SK-N-SH treated with all-trans-retinoic acid at 6 μM for 48 hours (cell line): Measurements from ENCODE around the gene SDK2.

Experiments used
- ATAC-seq: fragments of 200-7000 bp; cut with Tn5 transposase; 3 replicates; pipeline ENCODE4 v1.9.1; 2020; ENCODE audit warnings: mild to moderate bottlenecking, moderate library complexity
- BACH2 ChIP-seq: fragments of 250-450 bp; sonication (Bioruptor Pico); IDR thresholded peaks from 2 replicates; pipeline ENCODE4 v1.9.0; 2021; ENCODE audit warnings: mild to moderate bottlenecking, borderline replicate concordance
- ESRRG ChIP-seq: fragments of 250-450 bp; sonication (Bioruptor Pico); IDR thresholded peaks from 2 replicates; pipeline ENCODE4 v1.6.1; 2021; ENCODE audit warnings: mild to moderate bottlenecking
- GLIS3 ChIP-seq: fragments of 250-450 bp; sonication (Bioruptor Pico); IDR thresholded peaks from 2 replicates; pipeline ENCODE4 v1.5.0; 2020; ENCODE audit warnings: mild to moderate bottlenecking, moderate library complexity
- OSR1 ChIP-seq: fragments of 250-450 bp; sonication (Bioruptor Pico); IDR thresholded peaks from 2 replicates; pipeline ENCODE4 v1.8.0; 2022; ENCODE audit warnings: moderate library complexity, mild to moderate bottlenecking, inconsistent platforms
- POU6F1 ChIP-seq: fragments of 250-450 bp; sonication (Bioruptor Pico); IDR thresholded peaks from 2 replicates; pipeline ENCODE4 v1.8.0; 2021; ENCODE audit warnings: low read depth, mild to moderate bottlenecking, moderate library complexity, borderline replicate concordance
- PPARA ChIP-seq: fragments of 250-450 bp; sonication (Bioruptor Pico); IDR thresholded peaks from 2 replicates; pipeline ENCODE4 v1.5.0; 2020; ENCODE audit warnings: mild to moderate bottlenecking, borderline replicate concordance
- RARB ChIP-seq: fragments of 250-450 bp; sonication (Bioruptor Pico); IDR thresholded peaks from 2 replicates; pipeline ENCODE4 v1.8.0; 2021; ENCODE audit warnings: mild to moderate bottlenecking, moderate library complexity
- SNAI2 ChIP-seq: fragments of 250-450 bp; sonication (Bioruptor Pico); IDR thresholded peaks from 2 replicates; pipeline ENCODE4 v1.5.0; 2020; ENCODE audit warnings: mild to moderate bottlenecking, moderate library complexity
- TCF4 ChIP-seq: fragments of 250-450 bp; sonication (Bioruptor Pico); IDR thresholded peaks from 2 replicates; pipeline ENCODE4 v1.8.0; 2021; ENCODE audit warnings: mild to moderate bottlenecking, moderate library complexity, borderline replicate concordance
- TOX ChIP-seq: fragments of 250-450 bp; sonication (Bioruptor Pico); IDR thresholded peaks from 2 replicates; pipeline ENCODE4 v1.8.0; 2021; ENCODE audit warnings: mild to moderate bottlenecking, moderate library complexity, borderline replicate concordance
- ZC3H10 ChIP-seq: fragments of 250-450 bp; sonication (Bioruptor Pico); IDR thresholded peaks from 2 replicates; pipeline ENCODE4 v1.5.1; 2021; ENCODE audit warnings: mild to moderate bottlenecking, moderate library complexity
- ZFP3 ChIP-seq: fragments of 250-450 bp; sonication (Bioruptor Pico); IDR thresholded peaks from 2 replicates; pipeline ENCODE4 v1.5.0; 2020; ENCODE audit warnings: mild to moderate bottlenecking, moderate library complexity
- ZFP30 ChIP-seq: fragments of 450-650 bp; formaldehyde crosslinking; IDR thresholded peaks from 2 replicates; pipeline ENCODE4 v1.5.0; 2022; ENCODE audit warnings: mild to moderate bottlenecking, moderate library complexity
- ZNF565 ChIP-seq: fragments of 450-650 bp; formaldehyde crosslinking; conservative IDR thresholded peaks from 2 replicates; pipeline ENCODE4 v1.5.0; 2020; ENCODE audit warnings: low read depth, mild to moderate bottlenecking, moderate library complexity
- ZNF70 ChIP-seq: fragments of 450-650 bp; formaldehyde crosslinking; IDR thresholded peaks from 2 replicates; pipeline ENCODE4 v1.5.0; 2020; ENCODE audit warnings: mild to moderate bottlenecking, moderate library complexity
- ZNF8 ChIP-seq: fragments of 450-650 bp; formaldehyde crosslinking; IDR thresholded peaks from 2 replicates; pipeline ENCODE4 v1.5.0; 2020; ENCODE audit warnings: mild to moderate bottlenecking, moderate library complexity
- TF ChIP-seq, protein P1 (sequence below): fragments of 250-450 bp; sonication (Bioruptor Pico); IDR thresholded peaks from 2 replicates; pipeline ENCODE4 v1.5.1; 2021; ENCODE audit warnings: mild to moderate bottlenecking, moderate library complexity
- TF ChIP-seq, protein P2 (sequence below): fragments of 250-450 bp; sonication (Bioruptor Pico); IDR thresholded peaks from 2 replicates; pipeline ENCODE4 v1.5.0; 2020; ENCODE audit warnings: mild to moderate bottlenecking, moderate library complexity
- TF ChIP-seq, protein P3 (sequence below): fragments of 250-450 bp; sonication (Bioruptor Pico); IDR thresholded peaks from 2 replicates; pipeline ENCODE4 v1.8.0; 2020; ENCODE audit warnings: mild to moderate bottlenecking, moderate library complexity, borderline replicate concordance

Gene SDK2

DNA sequence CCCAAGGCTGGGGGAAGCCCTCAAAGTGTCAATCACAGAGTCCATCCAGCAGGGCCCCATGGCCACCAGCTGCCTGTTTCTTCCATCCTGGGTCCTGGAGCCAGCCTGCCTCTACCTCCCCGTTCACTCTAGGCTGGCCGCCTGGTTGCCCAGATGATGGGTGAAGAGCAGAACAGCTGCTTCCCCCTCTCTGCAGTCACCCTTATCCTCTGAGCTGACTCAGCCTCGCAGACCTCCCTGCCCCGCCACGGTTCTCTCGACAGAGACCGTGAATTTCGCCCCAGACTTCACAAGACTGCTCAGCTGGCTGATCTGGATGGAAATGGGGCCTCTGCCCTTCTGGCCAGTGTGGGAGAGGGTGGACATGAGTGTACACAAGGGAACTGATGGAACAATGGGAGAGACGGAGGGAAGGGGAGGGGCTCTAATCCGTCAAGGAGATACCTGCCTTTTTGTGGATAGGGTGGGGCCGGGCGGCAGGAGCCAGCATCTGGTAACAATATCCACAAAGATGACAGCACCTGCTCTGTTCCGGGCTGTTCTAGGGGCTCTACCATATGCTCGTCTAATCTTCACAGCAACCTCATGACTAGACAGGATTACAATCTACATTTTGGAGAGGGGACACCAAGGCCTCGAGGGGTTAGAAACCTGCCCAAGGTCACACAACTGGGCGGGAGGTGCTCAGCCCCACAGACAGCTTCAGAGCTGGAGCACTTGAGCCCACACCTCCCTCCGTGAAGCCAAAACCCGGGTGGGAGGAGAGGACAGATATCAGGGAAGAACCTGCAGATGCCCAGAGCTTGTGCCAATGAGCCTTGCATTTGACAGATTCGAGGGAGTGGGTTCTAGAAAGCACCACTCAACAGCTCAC lies 136.0 kb downstream of the SDK2 start:
- ATAC-seq: no peak
- TF ChIP-seq, protein P1, sequence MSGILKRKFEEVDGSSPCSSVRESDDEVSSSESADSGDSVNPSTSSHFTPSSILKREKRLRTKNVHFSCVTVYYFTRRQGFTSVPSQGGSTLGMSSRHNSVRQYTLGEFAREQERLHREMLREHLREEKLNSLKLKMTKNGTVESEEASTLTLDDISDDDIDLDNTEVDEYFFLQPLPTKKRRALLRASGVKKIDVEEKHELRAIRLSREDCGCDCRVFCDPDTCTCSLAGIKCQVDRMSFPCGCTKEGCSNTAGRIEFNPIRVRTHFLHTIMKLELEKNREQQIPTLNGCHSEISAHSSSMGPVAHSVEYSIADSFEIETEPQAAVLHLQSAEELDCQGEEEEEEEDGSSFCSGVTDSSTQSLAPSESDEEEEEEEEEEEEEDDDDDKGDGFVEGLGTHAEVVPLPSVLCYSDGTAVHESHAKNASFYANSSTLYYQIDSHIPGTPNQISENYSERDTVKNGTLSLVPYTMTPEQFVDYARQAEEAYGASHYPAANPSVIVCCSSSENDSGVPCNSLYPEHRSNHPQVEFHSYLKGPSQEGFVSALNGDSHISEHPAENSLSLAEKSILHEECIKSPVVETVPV (CRISPR knock-in tag): no peak
- no peak for TF ChIP-seq RARB (CRISPR knock-in tag)
- TF ChIP-seq ZFP30: no peak
- no peak for TF ChIP-seq BACH2
- TF ChIP-seq ZNF8: no peak

DNA sequence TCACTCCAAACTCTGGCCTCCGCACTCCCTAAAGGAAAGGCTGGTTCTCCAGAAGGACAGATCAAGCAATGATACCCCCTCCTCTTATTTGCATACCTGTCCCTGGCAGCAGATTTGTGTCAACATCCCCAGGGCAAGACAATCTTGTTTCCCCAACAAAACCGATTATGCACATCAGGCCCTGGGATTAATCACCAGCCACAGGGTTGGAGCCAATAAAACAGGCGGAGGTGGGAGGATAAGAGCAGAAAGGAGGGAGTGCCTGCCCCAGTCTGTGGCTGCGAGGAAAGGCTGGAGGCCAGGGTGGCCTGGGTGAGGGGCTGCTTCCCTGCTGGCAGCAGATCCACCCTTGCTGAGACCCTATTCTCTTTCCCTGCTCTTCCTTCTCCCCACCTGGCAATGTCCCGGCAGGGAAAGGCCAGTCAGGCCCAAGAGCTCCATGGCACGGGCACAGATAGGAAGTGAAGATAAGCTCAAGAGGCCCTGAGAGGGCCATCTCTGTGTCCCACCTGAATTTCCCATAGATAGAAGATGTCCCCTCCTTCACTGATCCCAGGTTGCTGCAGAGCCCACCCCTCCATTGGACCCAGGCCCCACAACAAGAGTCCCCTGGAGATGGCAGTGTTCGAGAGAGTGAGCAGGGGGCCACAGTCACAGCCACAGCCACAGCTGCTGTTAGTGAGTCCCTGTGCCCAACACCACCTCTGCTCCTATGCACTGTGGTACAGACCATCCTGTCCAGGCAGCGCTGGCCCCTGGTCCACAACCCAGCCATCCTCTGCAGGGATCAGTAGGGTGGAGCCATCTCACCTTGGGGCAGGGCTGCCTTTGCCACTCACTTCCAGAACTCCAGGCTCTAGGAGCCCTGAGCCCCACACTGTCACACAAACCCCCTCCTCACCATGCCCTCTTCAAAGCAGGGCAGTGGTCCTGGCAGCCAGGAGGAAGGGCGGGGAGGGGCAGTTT lies 137.5 kb downstream of the SDK2 start:
- ATAC-seq: no peak; the same call in 2 of the 3 replicates
- TF ChIP-seq, protein P2, sequence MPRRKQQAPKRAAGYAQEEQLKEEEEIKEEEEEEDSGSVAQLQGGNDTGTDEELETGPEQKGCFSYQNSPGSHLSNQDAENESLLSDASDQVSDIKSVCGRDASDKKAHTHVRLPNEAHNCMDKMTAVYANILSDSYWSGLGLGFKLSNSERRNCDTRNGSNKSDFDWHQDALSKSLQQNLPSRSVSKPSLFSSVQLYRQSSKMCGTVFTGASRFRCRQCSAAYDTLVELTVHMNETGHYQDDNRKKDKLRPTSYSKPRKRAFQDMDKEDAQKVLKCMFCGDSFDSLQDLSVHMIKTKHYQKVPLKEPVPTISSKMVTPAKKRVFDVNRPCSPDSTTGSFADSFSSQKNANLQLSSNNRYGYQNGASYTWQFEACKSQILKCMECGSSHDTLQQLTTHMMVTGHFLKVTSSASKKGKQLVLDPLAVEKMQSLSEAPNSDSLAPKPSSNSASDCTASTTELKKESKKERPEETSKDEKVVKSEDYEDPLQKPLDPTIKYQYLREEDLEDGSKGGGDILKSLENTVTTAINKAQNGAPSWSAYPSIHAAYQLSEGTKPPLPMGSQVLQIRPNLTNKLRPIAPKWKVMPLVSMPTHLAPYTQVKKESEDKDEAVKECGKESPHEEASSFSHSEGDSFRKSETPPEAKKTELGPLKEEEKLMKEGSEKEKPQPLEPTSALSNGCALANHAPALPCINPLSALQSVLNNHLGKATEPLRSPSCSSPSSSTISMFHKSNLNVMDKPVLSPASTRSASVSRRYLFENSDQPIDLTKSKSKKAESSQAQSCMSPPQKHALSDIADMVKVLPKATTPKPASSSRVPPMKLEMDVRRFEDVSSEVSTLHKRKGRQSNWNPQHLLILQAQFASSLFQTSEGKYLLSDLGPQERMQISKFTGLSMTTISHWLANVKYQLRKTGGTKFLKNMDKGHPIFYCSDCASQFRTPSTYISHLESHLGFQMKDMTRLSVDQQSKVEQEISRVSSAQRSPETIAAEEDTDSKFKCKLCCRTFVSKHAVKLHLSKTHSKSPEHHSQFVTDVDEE (CRISPR knock-in tag): 0 out of 2 replicates have a peak, but pooled peaks have one; percentile 46
- TF ChIP-seq RARB (CRISPR knock-in tag): no peak
- peak; percentile 75; the same call in 1 of the 2 replicates for TF ChIP-seq TCF4 (CRISPR knock-in tag)

GRCh38 chr17:73503560-73503959 lies 140.7 kb downstream of the SDK2 start:
- no peak for ATAC-seq
- TF ChIP-seq, protein P2 (CRISPR knock-in tag): no peak
- no peak for TF ChIP-seq TCF4 (CRISPR knock-in tag)
- TF ChIP-seq, protein P1 (CRISPR knock-in tag): no peak
- TF ChIP-seq RARB (CRISPR knock-in tag): no peak
- no peak for TF ChIP-seq ZC3H10 (CRISPR knock-in tag)
- TF ChIP-seq ESRRG (CRISPR knock-in tag): no peak
- TF ChIP-seq GLIS3 (CRISPR knock-in tag): no peak
- no peak for TF ChIP-seq OSR1
- TF ChIP-seq TOX (CRISPR knock-in tag): no peak
- TF ChIP-seq, protein P3, sequence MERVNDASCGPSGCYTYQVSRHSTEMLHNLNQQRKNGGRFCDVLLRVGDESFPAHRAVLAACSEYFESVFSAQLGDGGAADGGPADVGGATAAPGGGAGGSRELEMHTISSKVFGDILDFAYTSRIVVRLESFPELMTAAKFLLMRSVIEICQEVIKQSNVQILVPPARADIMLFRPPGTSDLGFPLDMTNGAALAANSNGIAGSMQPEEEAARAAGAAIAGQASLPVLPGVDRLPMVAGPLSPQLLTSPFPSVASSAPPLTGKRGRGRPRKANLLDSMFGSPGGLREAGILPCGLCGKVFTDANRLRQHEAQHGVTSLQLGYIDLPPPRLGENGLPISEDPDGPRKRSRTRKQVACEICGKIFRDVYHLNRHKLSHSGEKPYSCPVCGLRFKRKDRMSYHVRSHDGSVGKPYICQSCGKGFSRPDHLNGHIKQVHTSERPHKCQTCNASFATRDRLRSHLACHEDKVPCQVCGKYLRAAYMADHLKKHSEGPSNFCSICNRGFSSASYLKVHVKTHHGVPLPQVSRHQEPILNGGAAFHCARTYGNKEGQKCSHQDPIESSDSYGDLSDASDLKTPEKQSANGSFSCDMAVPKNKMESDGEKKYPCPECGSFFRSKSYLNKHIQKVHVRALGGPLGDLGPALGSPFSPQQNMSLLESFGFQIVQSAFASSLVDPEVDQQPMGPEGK: no peak
- TF ChIP-seq POU6F1 (CRISPR knock-in tag): no peak
- no peak for TF ChIP-seq ZNF565
- no peak for TF ChIP-seq PPARA (CRISPR knock-in tag)
- TF ChIP-seq BACH2: no peak
- TF ChIP-seq ZNF8: no peak
- no peak for TF ChIP-seq ZFP3 (CRISPR knock-in tag)
- TF ChIP-seq ZNF70 (CRISPR knock-in tag): no peak
- TF ChIP-seq SNAI2 (CRISPR knock-in tag): no peak
- TF ChIP-seq ZFP30: no peak
